Measurements from ENCODE around the gene ADGRV1.

The ADGRV1 gene

DNA sequence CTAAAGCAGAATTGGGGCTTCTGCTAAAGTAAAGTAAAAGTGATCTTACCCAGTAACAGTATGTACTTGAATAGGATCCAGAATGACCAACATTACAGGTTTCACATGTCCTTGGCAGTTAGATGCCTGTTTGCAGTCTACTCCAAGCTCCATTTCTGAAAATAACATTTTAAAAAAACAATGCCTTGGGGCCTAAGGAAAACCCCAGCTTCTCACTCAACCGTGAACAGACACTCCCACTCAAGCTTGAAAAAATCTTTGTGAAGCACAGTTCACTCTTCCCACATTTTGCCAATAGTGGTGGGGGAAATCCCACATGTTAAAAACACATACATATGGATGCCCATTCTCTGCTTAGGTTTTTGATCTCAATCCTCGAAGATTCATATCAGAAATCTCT is 520.4 kb downstream of the ADGRV1 start:
- no peak for DNase-seq

DNA sequence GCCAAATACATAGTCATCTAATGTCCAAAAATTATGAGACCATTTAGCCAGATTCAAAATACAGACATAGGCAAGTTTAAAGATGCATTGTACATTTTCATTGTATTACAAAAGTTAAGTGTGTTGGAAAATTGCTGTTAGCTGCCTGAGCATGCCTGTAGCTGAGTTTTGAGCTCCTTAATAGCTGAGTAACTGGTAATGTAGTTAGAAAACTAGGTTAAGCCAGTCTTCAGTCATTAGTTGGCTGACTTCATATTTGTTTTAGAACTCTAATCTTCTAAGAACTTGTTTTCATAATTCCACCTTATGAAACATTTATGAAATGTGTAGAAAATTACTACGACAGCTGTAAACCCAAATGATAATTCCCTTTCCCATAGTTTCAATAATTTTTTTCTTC is 531.2 kb downstream of the ADGRV1 start:
- no peak for DNase-seq

DNA sequence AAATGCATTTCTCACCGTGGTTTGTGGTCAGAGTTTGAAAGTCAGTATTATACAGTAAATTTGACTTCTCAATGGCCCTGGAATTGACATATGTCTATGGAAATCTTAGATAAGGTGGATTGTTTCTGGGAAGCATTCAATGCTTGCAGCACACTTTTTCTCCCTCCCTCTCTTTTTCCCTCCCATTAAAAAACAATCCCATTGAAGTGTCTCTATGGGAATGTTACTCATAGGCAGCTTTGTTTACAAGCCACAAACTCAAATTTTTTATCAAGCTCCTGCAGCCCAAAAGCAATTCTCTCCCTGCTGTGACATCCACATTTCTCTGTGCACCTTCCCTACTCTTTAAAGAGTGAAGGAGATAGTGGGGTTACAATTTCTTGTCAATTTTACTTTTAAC is 532.4 kb downstream of the ADGRV1 start:
- DNase-seq = no peak

DNA sequence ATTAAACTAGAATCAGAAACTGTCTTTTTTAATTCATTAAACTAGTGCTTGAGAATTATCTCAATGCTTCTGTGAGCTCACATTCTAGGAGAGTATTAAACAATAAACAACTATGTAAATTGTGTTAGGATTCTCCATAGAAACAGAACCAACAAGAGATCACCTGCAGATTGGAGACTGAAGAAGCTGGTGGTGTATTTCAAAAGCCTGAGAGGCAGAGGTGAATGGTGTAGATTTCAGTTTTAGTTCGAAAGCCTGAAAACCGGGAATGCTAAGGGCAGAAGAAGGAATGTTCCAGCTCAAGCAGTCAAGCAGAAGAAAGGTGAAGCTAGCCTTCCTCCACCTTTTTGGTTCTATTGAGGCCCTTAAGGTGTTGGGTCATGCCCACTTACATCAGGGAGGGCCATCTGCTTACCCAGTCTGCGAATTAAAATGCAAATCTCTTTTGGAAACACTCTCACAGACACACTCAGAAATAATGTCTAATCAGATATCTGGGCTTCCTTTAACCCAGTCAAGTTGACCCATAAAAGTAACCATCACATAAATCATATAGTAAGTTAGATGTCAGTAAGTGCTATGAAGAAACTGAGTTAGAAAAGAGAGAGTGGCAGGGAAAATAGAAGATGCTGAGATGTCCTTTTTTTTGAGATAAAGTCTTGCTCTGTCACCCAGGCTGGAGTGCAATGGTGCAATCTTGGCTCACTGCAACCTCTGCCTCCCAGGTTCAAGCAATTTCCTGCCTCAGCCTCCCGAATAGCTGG is 533.1 kb downstream of the ADGRV1 start:
- no peak for DNase-seq

DNA sequence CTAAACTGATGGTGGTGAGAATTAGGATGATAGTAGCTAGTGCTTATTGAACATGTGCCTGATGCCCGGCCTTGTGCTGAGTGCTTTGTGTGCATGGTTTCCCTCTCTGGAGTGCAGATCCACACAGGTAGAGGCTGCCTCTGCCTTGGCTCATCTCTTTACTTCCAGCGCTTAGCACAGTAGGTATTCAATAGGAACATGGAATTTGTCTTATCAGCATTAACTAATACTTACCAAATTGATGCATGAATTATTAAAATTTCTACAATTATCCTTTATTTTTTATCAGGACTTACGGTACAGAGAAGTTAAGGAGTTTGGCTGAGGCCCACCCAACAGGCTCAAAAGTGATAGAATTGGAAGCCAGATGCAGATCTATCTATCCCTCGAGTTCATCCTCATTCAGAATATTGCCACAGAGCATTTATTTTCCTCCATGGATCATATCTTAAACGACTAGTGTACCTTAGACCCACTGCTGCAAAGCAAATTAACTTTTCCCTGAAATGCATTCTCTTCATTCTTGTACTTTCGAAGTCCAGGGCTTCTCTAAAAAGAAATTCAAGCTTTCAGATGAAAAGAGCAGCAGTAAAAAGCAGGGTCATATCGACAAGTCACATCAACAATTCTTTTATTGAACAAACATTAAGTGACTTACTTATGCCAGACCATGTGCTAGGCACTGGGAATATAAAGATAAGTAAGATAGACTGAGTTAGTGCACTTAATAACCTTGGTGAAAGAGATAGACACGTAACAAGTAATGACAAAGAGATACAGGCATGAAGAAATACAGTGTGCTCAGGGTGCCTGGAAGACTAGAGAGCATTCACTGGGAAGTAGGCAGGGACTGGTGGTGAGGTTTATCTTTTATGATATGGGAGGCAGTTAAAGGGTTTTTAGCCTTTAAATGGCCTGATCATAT is 534.5 kb downstream of the ADGRV1 start:
- DNase-seq = no peak

DNA sequence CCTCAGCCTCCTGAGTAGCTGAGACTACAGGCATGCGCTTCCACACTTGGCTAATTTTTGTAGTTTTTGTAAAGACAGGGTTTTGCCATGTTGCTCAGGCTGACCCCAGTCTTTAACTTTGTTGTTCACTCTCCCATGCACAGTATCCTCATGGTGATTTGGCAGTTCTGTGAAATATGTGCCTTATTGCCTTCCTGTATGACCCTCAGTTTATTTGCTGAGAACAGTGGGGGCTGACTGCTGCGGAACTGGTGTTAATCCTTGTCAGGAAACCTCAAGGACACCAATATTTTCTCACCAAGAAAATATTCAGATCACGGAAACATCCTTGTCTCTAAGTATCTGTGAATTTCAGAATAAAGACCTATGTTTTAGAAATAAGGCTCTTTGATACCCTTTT is 536.7 kb downstream of the ADGRV1 start:
- DNase-seq = no peak

DNA sequence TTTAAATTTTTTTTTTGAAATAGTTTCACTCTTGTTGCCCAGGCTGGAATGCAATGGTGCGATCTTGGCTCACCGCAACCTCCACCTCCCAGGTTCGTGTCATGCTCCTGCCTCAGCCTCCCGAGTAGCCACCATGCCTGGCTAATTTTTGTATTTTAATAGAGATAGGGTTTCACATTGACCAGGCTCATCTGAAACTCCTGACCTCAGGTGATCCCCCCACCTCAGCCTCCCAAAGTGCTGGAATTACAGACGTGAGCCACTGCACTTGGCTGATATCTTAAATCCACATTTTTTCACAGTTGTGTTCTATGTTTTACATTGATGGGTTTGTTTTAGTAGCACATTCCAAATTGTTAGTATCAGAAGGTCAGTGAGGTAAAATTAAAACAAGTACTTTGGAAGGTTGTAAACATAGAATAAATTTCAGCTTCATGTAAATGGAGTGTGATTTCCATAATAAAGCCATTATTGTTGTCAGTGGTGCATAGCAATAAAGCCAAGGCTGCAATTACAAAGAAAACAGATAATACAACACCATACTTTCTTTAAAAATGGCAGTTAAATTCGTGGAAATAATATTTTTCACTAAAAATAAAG is 537.3 kb downstream of the ADGRV1 start:
- DNase-seq = no peak

DNA sequence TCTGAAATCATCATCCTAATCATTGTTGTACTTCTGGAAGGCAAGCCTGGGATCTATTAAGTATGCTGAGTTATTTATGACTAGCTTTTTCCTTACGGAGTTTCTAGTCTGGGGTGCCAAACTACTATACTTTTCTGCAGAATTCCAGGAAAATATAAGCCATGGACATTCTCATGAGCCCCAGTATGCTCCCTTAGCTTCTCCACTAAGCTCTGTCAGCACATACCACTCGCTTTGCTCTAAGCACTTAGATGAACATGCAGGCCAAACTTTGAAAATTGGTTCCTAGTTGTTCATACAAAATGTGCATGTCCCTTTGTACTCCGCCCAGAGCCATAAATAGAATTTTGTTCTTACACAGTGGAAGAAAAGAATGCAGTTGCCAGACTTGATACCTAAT is 539.9 kb downstream of the ADGRV1 start:
- DNase-seq = no peak

DNA sequence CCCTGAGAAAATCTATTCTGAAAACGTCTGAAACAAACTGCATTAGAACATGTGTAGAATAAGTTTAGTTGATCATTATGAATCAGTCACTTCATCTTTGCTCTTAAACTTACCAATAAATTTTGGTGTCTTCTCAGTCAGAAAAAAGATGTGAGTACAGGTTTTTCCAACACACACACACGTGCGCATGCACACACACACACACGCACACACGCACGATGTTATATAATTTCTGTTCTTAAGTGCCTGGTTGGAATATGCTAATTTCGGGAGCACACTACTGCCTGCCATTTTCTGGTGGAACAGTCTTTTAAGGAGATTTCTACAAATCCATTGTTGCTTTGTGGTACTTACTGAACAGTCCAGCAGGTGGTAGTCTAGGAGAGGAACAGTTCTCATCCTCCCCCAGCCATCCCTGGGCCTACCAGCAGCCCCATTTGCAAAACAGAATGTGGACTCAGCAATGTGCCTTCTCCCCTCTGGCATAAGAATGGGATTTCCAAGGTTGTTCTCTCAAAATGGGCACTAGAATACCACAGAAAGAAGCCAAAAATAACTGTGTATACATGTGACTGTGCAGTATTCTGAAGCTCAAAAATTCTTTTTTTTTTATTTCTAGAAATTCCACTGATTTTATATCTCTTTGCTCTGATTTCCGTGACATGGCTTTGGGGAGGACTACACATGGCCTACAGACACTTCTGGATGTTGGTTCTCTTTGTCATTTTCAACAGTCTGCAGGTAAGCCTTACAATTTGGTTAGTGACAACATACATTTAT is 543.2 kb downstream of the ADGRV1 start:
- peak; percentile 52 for DNase-seq

DNA sequence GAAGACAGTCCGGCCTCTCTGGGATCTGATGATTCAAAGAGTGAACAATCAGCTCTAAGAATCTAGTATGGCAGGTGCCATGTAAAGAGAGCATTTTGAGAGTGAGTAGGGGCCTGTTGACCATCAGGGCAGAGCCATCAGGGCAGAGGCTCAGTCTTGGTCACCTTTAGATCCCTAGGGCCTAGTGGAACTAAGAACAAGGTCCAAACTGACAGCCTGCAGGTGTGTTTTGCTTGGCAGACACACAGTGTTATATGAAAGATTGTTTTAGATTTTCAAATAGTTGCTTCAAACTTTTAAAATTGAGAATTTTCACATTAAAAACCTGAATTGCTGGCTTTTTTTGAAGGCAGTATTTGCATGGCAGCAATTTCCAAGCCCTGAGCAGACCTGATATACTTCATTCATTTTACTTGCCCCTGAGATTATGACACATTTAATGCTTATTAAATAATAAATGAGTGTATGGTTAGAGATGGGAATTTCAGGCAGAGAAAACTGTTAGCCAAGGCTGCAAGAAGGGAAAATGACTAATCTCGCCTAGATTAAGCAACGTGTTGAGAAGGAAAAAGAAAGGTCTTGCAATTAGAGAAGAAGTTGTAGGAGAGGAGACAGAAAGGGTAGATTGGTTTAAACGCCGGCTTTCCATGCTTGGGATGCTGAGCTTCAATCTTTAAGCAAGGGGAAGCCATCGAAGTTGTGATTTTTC is 544.9 kb downstream of the ADGRV1 start:
- DNase-seq = no peak

DNA sequence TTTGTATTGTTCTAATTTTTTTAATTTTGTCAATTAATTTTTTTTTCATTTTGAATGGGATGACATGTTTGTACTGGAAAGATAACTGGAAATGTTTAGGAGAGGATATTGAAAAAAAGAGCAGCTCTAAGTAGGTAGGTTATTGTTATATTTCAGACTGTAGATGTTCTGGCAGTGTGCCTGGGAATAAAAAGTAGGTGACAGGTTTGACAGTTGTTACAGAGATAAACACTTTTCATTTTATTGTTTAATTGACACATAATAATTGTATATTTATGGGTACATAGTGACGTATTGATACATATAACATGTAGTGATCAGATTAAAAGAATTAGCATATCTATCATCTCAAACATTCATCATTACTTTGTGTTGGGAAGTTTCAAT is 545.5 kb downstream of the ADGRV1 start:
- DNase-seq = no peak

DNA sequence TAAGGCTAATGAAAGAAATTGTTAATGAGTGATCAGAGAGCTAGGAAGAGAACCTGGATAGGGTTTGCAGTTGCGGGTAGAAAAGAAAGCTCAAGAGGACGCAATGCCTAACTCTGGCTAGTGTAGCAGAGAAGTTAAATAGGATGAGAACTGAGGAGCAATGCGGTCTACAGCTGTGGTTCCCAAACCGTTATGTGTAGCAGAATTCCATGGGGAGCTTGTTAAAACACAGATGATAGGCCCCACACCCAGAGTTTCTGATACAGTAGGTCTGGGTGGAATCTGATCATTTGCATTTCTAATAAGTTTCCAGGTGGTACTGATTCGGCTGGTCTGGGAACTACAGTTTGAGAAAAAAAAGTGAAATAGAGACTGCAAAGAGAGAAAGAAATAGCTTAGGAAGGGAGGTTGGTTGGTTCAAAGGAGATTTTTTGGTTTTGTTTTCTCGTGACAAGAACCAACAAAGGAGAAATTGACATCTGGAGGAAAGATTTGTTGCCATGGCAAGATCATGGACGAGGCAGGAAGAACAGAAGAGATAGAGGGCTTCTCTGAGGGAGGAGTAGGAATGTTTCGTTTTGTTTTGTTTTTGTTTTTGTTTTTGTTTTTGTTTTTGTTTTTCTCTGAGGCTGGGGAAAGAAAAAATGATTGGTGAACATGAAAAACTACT is 548.4 kb downstream of the ADGRV1 start:
- no peak for DNase-seq

DNA sequence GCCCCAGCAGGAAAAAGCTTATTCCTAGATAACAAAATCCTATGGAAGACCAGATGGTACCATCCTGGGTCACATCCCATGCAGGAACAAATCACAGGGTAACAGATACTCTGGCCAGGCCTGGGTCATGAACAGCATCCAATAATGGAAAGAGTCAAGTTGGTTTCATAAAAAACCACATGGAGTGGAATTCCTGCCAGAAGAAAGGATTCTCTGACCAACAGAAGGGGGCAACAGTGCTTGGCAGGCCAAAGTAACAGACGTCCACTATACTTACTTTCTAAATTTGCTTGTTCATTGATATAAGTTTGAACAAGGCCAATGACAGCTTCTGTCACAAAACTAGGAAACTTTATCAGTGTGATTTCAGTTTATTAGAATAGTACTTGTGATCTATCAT is 551.0 kb downstream of the ADGRV1 start:
- DNase-seq = no peak

DNA sequence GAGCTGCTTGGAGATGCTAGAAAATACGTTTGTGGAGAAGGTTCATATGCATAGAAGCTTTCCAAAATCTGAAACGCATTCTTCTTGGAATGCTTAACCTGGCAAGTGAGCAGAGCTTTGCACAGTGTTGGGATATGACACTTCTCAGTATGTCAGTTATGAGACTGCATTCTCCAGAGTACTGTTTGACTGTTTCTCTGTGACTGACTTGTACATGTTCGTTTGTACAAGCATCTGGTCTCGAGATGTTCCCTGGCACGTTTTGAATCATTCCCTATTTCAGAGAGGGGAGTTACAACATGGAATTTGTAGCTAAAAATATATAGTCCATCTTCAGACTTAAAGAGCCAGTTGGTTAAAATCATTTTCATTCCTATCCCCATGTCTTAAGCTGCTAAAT is 552.1 kb downstream of the ADGRV1 start:
- no peak for DNase-seq

DNA sequence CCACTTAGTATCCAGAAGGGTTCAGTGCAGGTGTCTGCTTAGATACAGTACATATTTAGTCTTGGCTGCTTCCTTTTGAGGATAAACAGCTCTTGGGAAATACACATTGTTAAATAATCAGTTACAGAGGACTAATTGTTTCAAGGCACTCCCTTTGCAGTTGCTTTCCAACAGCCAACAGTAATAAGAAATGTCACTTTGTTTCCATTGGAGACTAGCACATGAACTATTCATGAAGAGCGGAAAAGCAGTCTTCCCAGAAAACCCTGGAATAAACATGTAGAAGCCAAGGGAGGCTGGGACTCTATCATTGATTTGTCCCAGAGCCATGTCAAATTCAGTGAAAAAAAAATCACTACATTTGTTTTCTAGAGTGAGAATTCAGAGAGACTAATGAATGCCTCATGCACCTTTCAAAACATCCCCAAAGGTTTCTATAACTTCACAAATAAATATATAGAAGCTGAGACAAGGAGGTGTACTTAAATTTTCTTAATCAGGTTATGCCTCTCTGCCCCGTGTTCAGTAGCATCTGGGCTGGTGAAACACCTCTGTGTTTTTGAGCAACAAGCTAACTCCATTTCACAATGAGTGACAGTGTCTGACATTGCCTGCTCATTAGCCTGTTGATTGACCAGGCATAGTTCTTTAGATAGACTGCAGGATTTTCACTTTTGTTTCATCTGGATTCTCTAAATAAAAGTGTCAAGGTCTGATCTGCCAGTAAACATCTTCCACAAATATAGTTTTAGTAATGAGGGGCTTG is 553.1 kb downstream of the ADGRV1 start:
- DNase-seq = no peak

DNA sequence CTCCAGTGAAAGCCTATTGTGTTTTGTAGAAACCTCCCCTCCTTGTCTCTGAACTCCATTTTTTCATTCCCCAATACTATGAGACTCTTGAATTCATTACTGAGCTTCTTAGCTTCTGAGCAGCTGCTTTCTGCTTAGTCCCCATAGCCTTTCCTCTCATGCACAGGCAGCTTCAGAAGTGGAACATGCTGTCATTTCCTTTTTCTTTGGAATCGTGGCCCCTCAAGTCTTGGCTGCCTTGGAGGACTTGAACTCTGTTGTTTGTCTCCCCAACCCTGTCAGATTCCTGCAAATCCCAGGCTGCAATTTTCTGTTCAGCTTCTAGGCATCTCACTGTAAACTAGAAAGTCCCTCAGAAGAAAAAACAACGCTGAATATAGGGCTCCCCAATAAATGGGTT is 556.1 kb downstream of the ADGRV1 start:
- DNase-seq = no peak

DNA sequence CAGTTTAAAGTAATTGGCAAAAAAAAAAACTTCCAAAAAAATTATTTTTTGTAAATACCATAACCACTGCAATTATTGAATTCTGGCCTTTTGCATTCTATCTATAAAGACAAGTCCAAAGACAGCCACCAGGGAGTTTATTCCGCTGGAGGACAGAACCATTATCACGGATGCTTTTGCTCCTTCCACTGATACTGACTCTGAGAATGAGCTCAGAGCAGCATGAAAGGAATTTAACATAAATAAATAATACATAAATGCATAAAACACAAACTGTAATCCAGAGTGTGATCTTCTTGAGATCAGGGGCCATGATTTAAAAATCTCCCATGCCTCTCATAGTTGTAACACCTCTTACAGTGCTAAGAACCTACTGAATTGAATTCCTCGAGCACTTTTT is 559.8 kb downstream of the ADGRV1 start:
- no peak for DNase-seq

DNA sequence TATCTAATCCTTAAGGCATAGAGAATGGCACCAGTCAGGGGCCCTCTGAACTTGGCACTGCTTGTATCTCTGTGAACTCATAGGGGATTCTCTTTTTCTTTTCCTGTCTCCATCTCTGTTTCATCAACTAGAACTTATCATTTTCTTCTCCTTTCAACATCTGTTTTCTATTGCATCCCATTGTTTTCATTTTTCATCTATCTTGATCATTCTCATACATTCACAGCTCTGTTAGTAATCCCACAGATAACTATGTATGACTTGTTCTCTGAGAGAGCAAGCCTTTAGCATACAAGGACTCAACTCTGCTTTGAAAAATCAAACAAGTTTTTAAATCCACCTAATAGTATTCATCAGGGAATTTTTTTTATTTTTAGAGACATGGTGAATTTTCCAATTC is 560.2 kb downstream of the ADGRV1 start:
- DNase-seq = no peak

DNA sequence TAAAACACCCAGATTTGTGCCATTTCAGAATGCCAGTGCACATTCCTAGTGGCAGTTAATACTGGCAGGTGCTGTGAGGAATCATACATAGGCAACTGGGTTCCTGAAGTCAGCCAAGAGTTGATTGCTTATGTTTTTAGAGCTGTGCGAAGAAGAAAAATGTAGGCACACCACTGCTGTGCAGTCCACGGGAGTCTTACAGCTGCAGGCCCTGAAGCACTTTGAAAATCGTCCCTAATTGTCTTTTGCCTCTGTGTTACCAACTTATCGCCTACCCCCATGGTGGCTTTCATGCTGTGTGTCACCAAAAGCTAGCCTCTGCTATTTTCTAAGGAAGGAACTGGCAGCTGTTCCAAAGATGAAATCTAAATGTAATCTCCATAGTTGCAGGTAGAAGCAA is 560.6 kb downstream of the ADGRV1 start:
- no peak for DNase-seq

DNA sequence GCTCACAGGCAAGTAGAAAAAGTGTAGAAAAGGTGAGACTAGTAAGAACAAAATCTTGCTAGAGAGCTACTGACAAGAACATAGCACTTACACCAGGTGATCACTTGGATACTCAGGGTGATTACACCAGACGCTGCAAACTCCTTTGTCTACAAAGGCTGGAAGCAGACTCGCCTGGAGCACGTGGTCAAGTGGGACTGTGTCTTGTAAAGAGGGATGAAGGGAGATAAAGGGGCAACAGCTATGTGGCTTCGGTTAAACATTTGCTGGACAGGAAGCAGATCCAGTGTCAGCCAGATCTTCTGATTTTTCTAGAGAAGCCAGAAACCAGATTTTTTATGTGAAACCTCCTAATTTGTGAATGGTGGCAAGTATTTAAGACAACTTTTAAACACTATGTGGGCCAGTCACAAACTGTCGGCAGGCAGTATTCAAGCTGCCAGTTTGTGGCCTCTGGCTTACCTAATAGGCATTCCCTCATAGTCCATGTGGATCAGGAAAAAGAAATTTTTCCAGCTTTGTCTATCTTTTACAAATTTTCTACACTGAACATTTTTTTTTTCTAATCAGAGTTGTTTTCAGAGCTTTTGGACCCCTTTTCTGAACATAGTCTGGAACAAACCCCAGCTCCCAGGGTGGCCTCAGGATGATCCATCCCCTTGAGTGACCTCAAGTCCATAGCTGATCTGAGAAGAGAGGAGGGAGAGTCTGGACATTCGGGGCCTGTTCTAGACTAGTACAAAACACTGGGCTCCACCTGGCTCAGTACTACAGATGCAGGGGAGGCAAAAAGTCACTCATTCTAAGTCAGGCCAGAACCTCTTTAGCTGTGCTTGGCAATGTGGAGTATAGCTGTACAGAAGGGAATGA is 561.6 kb downstream of the ADGRV1 start:
- no peak for DNase-seq

Measured in CD4-positive, alpha-beta T cell treated with Interleukin-17A for 4 hours (primary cell).